CD4-positive, alpha-beta T cell treated with Interleukin-15 for 1 hour (primary cell): ENCODE results near the gene BRCA1.
A peak's percentile ranks its signal among the peaks of the same experiment; 100 is the strongest.
"Not testable (repeated sequence)": the region's sequence is repeated elsewhere in the genome, so short reads cannot be mapped to it uniquely, and the experiment has no call there.

ENCODE experiments used
- DNase-seq: peaks from one replicate; pipeline ENCODE4 v3.0.0-alpha.2; 2020

The BRCA1 gene

DNA sequence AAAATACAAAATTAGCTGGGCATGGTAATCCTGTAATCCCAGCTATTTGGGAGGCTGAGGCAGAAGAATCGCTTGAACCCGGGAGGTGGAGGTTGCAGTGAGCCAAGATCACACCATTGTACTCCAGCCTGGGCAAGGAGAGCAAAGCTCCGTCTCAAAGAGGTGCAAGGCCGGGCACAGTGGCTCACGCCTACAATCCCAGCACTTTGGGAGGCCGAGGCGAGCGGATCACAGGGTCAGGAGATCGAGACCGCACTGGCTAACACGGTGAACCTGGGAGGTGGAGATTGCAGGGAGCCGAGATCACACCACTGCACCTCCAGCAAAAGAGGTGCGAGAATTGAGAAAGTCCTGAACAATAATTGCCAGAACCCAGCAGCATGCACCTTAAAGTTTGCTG lies 124.3 kb downstream of the BRCA1 start:
- not testable (repeated sequence) for DNase-seq

DNA sequence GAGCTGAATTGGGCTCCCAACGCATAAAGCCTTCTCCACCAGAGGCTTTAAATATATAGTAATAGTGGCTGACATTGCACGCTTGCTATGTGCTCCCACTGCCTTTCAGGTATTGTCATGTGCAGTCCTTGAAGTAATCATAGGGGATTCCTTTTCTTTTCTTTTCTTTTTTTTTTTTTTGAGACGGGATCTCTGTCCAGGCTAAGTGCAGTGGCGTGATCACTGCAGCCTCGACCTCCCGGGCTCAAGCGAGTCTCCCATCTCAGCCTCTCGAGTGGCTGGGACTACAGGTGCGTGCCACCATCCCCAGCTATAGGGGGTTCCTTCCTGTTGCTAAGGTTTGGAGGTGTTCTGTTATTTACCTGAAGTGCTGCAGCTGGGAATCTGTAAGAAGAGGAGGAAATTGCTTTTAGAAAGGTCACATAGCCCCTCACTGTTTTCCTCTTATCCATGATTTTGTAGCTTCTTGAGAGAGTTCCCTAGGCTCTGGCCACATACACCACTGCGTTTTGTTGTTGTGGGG lies 126.1 kb downstream of the BRCA1 start:
- no peak for DNase-seq

DNA sequence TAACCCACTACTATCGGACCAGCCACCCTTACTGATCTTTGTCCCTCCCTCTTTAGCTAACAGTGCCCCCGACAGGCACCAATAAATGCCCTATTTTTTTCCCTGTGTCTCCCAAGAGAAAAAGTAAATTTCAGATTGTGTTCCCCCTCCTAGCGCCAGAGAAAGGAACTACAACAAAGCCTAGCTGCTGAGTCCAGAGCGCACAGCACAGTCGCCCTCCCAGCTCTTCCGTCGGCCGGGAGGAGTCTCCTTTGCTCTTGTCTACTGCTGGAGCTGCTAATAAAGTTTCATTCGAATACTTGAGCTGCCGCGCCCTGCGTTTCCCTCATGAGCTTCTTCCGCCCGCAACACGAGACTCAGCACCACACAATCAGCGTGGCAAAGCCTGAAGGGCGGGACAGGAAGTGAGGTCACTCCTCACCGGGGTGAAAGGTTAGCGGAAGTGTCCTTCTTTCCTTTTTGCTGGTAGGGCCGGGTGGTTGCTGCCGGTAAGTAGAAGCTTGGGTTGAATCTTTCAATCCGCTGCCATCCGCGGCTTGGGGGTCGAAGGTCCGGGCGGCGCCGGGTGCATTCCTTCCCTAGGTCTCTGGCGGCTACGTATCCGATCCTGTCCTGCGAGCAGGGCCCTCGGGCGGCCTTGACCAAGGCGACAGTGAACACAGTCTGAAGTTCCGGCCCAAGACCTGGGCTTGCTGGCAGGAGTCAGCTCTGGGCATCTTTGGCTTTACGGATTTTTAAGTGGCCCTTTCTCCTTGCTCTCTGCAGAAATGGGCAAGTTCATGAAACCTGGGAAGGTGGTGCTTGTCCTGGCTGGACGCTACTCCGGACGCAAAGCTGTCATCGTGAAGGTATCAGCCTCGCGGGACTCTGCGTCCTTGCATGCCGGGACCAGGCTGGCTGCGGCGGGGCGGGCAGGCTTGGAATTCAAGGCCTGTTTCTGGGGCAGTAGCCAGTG lies 126.9 kb downstream of the BRCA1 start, which contains the start of gene RPL27:
Gene RPL27, plus strand, starts transcription at position 436 of the 955 bp plus-strand sequence. Its CDS starts 332 bp downstream, at position 768.
- peak; percentile 99 for DNase-seq

DNA sequence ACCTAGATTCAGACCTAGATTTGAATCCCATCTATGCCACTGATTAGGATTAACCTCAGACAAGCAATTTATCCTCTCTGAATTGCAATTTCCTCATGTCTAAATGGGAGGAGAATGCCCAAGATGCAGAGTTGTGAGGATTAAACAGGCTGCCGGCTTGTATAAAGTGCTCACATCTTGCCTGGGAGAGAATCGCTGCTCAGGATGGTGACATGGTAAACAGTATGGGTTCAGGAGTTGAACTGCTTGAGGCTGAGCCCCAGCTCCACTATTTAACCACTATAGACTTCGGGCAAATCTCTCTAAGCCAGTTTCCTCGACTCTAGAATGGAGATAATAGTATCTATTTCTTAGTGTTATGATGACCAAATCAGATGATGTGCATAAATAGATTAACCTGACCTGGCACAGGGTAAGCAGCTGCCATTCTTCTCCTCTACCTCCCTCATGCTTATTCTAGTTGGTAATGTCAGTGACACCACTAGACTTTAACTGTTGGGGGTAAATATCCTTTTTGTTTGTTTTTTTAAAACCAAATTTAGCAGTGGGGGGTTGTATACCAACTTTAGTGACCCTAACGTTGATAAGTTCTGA lies 127.7 kb downstream of the BRCA1 start:
- DNase-seq, result no peak
